HCT116 (cell line): ENCODE results near the gene CEP170B. TPM values are rescaled to one million over a fixed set of nuclear protein-coding genes. Genes with fewer than 3 reads are reported as not detected.

ENCODE experiments used
- ATAC-seq: fragments of 200-7000 bp; cut with Tn5 transposase; 2 replicates; pipeline ENCODE4 v1.9.1; 2020; ENCODE audit warnings: mild to moderate bottlenecking, moderate library complexity
- BruUV-seq: library from RNA; stranded (reverse); fragments of 400-500 nt; replicated peaks from 2 replicates; lab custom pipeline; 2021; lab: Mats Ljungman, UMichigan
- CTCF ChIA-PET: fragments of 300-600 bp; sonication (Branson Sonifier 250); formaldehyde crosslinking; loops from one replicate; lab custom pipeline; 2021; ENCODE audit warnings: antibody characterized with exemption; lab: Charles Lee
- POLR2A ChIA-PET: fragments of 300-600, 350-600 bp; sonication (Branson Sonifier 250); formaldehyde crosslinking; loops from one replicate; lab custom pipeline; 2021; ENCODE audit warnings: antibody characterized with exemption; lab: Charles Lee
- RAD21 ChIA-PET, 2 experiments: fragments of 300-600 bp; sonication (Branson Sonifier 250); formaldehyde crosslinking; loops; one replicate each; lab custom pipeline; 2023; ENCODE audit warnings: low total read pairs in 2 of 2; ENCODE audit not compliant: uncharacterized antibody in 2 of 2, unreplicated experiment in 2 of 2, low non-redundant PET in 1 of 2; lab: Charles Lee
- DNase-seq: peaks from one replicate; pipeline ENCODE4 v3.0.0-alpha.2; 2010; ENCODE audit warnings: low read depth, low spot score
- H2AFZ ChIP-seq: fragments of 200-600 bp; shearing (Covaris generic), sonication (generic); 2 replicates; pipeline ENCODE4 v1.6.1; 2017; ENCODE audit warnings: low read depth, mixed run types, mixed read lengths, antibody characterized with exemption, low read length; ENCODE audit not compliant: poor library complexity, severe bottlenecking
- H3K27ac ChIP-seq: 2 replicates; pipeline ENCODE4 v1.5.1; 2012; ENCODE audit warnings: low read depth, low read length
- H3K27me3 ChIP-seq: fragments of 200-600 bp; sonication (generic); 2 replicates; pipeline ENCODE4 v1.6.1; 2016; ENCODE audit warnings: mixed run types, low read length, mixed read lengths; ENCODE audit not compliant: insufficient read depth
- H3K36me3 ChIP-seq, 2 experiments: fragments of 200-500 bp in 1 of 2; fragments of 200-600 bp in 1 of 2; sonication (Bioruptor generic) in 1 of 2; sonication (generic) in 1 of 2; 2 replicates each; pipeline versions ENCODE4 v1.5.1 to v1.6.1; 2014 to 2016; ENCODE audit warnings: low read length in 2 of 2, inconsistent platforms in 1 of 2, mixed read lengths in 1 of 2, mixed run types in 1 of 2; ENCODE audit not compliant: insufficient read depth in 2 of 2, control insufficient read depth in 1 of 2
- H3K4me1 ChIP-seq, 2 experiments: fragments of 200-600 bp in 1 of 2; sonication (generic) in 1 of 2; 2 replicates each; pipeline versions ENCODE4 v1.5.1 to v1.6.1; 2012 to 2017; ENCODE audit warnings: low read length in 2 of 2, inconsistent platforms in 1 of 2, mild to moderate bottlenecking in 1 of 2, mixed read lengths in 1 of 2, mixed run types in 1 of 2, moderate library complexity in 1 of 2; ENCODE audit not compliant: insufficient read depth in 2 of 2, control insufficient read depth in 1 of 2
- H3K4me2 ChIP-seq: fragments of 200-600 bp; sonication (generic); 2 replicates; pipeline ENCODE4 v1.6.1; 2017; ENCODE audit warnings: mixed run types, low read length, mixed read lengths
- H3K4me3 ChIP-seq, 2 experiments: fragments of 200-600 bp in 1 of 2; sonication (generic) in 1 of 2; replicated peaks in 1 of 2; 2 replicates each; pipeline ENCODE4 v1.5.1; 2011 to 2016; ENCODE audit warnings: low read length in 2 of 2, control low read depth in 1 of 2, low read depth in 1 of 2, mild to moderate bottlenecking in 1 of 2, mixed read lengths in 1 of 2, mixed run types in 1 of 2
- H3K79me2 ChIP-seq: fragments of 200-600 bp; sonication (generic); 2 replicates; pipeline ENCODE4 v1.6.1; 2017; ENCODE audit warnings: mild to moderate bottlenecking, mixed run types, low read length, moderate library complexity, mixed read lengths; ENCODE audit not compliant: insufficient read depth
- H3K9ac ChIP-seq: fragments of 200-600 bp; sonication (generic); 2 replicates; pipeline ENCODE4 v1.6.1; 2016; ENCODE audit warnings: low read length, mixed read lengths
- H3K9me2 ChIP-seq: fragments of 200-600 bp; sonication (generic), shearing (Covaris generic); 2 replicates; pipeline ENCODE4 v1.6.1; 2017; ENCODE audit warnings: mixed run types, mild to moderate bottlenecking, moderate library complexity; ENCODE audit not compliant: insufficient read depth
- H3K9me3 ChIP-seq, 2 experiments: fragments of 200-500 bp in 1 of 2; fragments of 200-600 bp in 1 of 2; sonication (Bioruptor generic) in 1 of 2; sonication (generic) in 1 of 2; 2 replicates each; pipeline ENCODE4 v1.6.1; 2014 to 2017; ENCODE audit warnings: low read length in 2 of 2, mixed read lengths in 2 of 2, inconsistent platforms in 1 of 2, low read depth in 1 of 2, mild to moderate bottlenecking in 1 of 2, mixed run types in 1 of 2, moderate library complexity in 1 of 2; ENCODE audit not compliant: control insufficient read depth in 1 of 2, insufficient read depth in 1 of 2
- H4K20me1 ChIP-seq: fragments of 200-600 bp; sonication (generic), shearing (Covaris generic); 2 replicates; pipeline ENCODE4 v1.6.1; 2017; ENCODE audit warnings: mixed run types, mild to moderate bottlenecking, moderate library complexity; ENCODE audit not compliant: insufficient read depth
- ATF3 ChIP-seq: IDR thresholded peaks from 2 replicates; pipeline ENCODE4 v1.6.1; 2012
- CBX3 ChIP-seq: IDR thresholded peaks from 2 replicates; pipeline ENCODE4 v1.6.1; 2012; ENCODE audit warnings: low read depth
- CEBPB ChIP-seq: IDR thresholded peaks from 2 replicates; pipeline ENCODE4 v1.6.1; 2012; ENCODE audit warnings: low read depth
- CTCF ChIP-seq, 3 experiments: fragments of 200-600 bp in 1 of 3; sonication (generic) in 1 of 3; IDR thresholded peaks in 2 of 3; conservative IDR thresholded peaks in 1 of 3; 2 replicates each; pipeline ENCODE4 v1.5.1; 2012 to 2017; ENCODE audit warnings: low read depth in 2 of 3, low read length in 2 of 3, antibody characterized with exemption in 1 of 3, borderline replicate concordance in 1 of 3, control low read depth in 1 of 3, mild to moderate bottlenecking in 1 of 3, mixed read lengths in 1 of 3, mixed run types in 1 of 3, moderate library complexity in 1 of 3; ENCODE audit not compliant: insufficient read depth in 1 of 3
- EGR1 ChIP-seq: IDR thresholded peaks from 2 replicates; pipeline ENCODE4 v1.6.1; 2012; ENCODE audit warnings: low read depth
- ELF1 ChIP-seq: IDR thresholded peaks from 2 replicates; pipeline ENCODE4 v1.6.1; 2012; ENCODE audit warnings: low read depth, borderline replicate concordance
- EZH2 ChIP-seq: fragments of 200-600 bp; sonication (generic); IDR thresholded peaks from 2 replicates; pipeline ENCODE4 v1.6.1; 2017; ENCODE audit warnings: antibody characterized with exemption, mixed run types
- EZH2phosphoT487 ChIP-seq: fragments of 200-600 bp; IDR thresholded peaks from 2 replicates; pipeline ENCODE4 v1.6.1; 2018; ENCODE audit warnings: antibody characterized with exemption, borderline replicate concordance
- FOSL1 ChIP-seq: IDR thresholded peaks from 2 replicates; pipeline ENCODE4 v1.6.1; 2012; ENCODE audit warnings: low read depth
- JUND ChIP-seq: IDR thresholded peaks from 2 replicates; pipeline ENCODE4 v1.6.1; 2012
- MAX ChIP-seq: IDR thresholded peaks from 2 replicates; pipeline ENCODE4 v1.6.1; 2012
- POLR2AphosphoS5 ChIP-seq: IDR thresholded peaks from 2 replicates; pipeline ENCODE4 v1.6.1; 2011; ENCODE audit warnings: mild to moderate bottlenecking, low read depth, low read length, moderate library complexity
- RAD21 ChIP-seq: IDR thresholded peaks from 2 replicates; pipeline ENCODE4 v1.6.1; 2012; ENCODE audit warnings: low read depth, mild to moderate bottlenecking
- REST ChIP-seq: IDR thresholded peaks from 2 replicates; pipeline ENCODE4 v1.6.1; 2012; ENCODE audit warnings: low read depth
- SP1 ChIP-seq: IDR thresholded peaks from 2 replicates; pipeline ENCODE4 v1.6.1; 2012; ENCODE audit warnings: low read depth
- SRF ChIP-seq: IDR thresholded peaks from 2 replicates; pipeline ENCODE4 v1.6.1; 2012; ENCODE audit warnings: low read depth
- TCF7L2 ChIP-seq: IDR thresholded peaks from 2 replicates; pipeline ENCODE4 v1.7.0; 2011; ENCODE audit warnings: borderline replicate concordance, inconsistent platforms; ENCODE audit not compliant: insufficient read depth, insufficient read length; ENCODE audit errors: extremely low read depth
- YY1 ChIP-seq: IDR thresholded peaks from 2 replicates; pipeline ENCODE4 v1.6.1; 2011; ENCODE audit warnings: low read length, low read depth, moderate library complexity, mild to moderate bottlenecking; ENCODE audit not compliant: insufficient replicate concordance; ENCODE audit errors: extremely low read depth
- ZFX ChIP-seq: fragments of 450-650 bp; IDR thresholded peaks from 2 replicates; pipeline ENCODE4 v1.6.1; 2017
- ZNF274 ChIP-seq: fragments of 200-500 bp; sonication (Bioruptor generic); IDR thresholded peaks from 2 replicates; pipeline ENCODE4 v1.6.1; 2014; ENCODE audit warnings: mild to moderate bottlenecking, low read depth, low read length, inconsistent platforms
- intact Hi-C: fragments of 100-400 bp; cut with micrococcal nuclease; formaldehyde crosslinking; loops from 2 replicates; pipeline ENCODE4 v1.10.0; 2022
- total RNA-seq: library from RNA; stranded (reverse); gene quantifications from one replicate; pipeline ENCODE4 v1.2.1, GENCODE V29; 2021; ENCODE audit not compliant: unreplicated experiment

The CEP170B gene
- total RNA-seq, 1 experiment from 2014 or later, result 45.9 TPM

- H3K9ac ChIP-seq, result no peak overlapping the region
These were observed 15.0 kb downstream of the CEP170B start for GRCh38 chr14:104879983-104880565.

More at GRCh38 chr14:104879983-104880565, 15.0 kb downstream of the CEP170B start:
- no peak overlapping the region for H3K4me3 ChIP-seq
- no peak overlapping the region for H2AFZ ChIP-seq
- BruUV-seq, result no TSS peak
- H3K4me1 ChIP-seq, result peaks cover 19 to 21% of the 10 kb centered on the region in 2 experiments
- ChIA-PET RAD21 (no interaction called here), POLR2A (no interaction called here), CTCF (no interaction called here)
- H4K20me1 ChIP-seq, result peaks cover 6% of the 10 kb centered on the region; the same call in 1 of the 2 replicates
- H3K9me3 ChIP-seq, result no peaks in the 10 kb centered on the region
- DNase-seq, result no peak
- H3K9me2 ChIP-seq, result no peaks in the 10 kb centered on the region
- no peaks in the 10 kb centered on the region for H3K27me3 ChIP-seq
- no peak overlapping the region for H3K27ac ChIP-seq
- peaks cover 13% of the 10 kb centered on the region; the same call in 1 of the 2 replicates for H3K79me2 ChIP-seq
- intact Hi-C loops, result no loop called here
- H3K4me2 ChIP-seq, result no peak overlapping the region
- ATAC-seq, result no peak
- no peak for TF ChIP-seq SRF
- TF ChIP-seq SP1, result no peak
- TF ChIP-seq ZNF274, result no peak
- no peak for TF ChIP-seq JUND
- TF ChIP-seq YY1, result no peak
- TF ChIP-seq CEBPB, result no peak
- TF ChIP-seq REST, result no peak
- no peak for TF ChIP-seq EZH2
- no peak for TF ChIP-seq RAD21
- TF ChIP-seq TCF7L2, result no peak
- TF ChIP-seq MAX, result no peak
- TF ChIP-seq CTCF (IDR thresholded peaks at IDR 0.05 in 2 of 3, conservative IDR thresholded peaks at IDR 0.05 in 1 of 3; ENCODE audit: borderline replicate concordance in 1 of 3, insufficient read depth in 1 of 3, low read depth in 2 of 3, low read length in 2 of 3), result no peak
- no peak for TF ChIP-seq FOSL1
- TF ChIP-seq POLR2AphosphoS5, result no peak
- TF ChIP-seq ZFX, result no peak
- TF ChIP-seq EZH2phosphoT487, result no peak
- TF ChIP-seq ATF3, result no peak
- TF ChIP-seq ELF1, result no peak
- TF ChIP-seq EGR1, result no peak
- no peak for TF ChIP-seq CBX3
- peaks cover 5 to 16% of the 10 kb centered on the region in 2 experiments; a peak in 2 of 4 replicates for H3K36me3 ChIP-seq
